A172 (cell line): ENCODE data around the gene LUZP1. TPM values are rescaled to one million over a fixed set of nuclear protein-coding genes. Genes with fewer than 3 reads are reported as not detected.

Experiments used
- DNase-seq: peaks from one replicate; pipeline ENCODE4 v3.0.0-alpha.2; 2015; ENCODE audit warnings: low spot score
- total RNA-seq: library from RNA; depleted of rRNA; stranded (reverse); fragments of >200 nt; shearing (Covaris generic); gene quantifications from 2 replicates; pipeline ENCODE4 v1.2.3, GENCODE V29; 2014

Gene LUZP1
- total RNA-seq, 1 experiment from 2014 or later = 22.1 TPM

GRCh38 chr1:23188936-23189452, 20.3 kb upstream of the LUZP1 start:
- DNase-seq = peak; percentile 93

GRCh38 chr1:23188434-23188884, 19.8 kb upstream of the LUZP1 start:
- DNase-seq = no peak

- no peak for DNase-seq
These were observed 19.0 kb upstream of the LUZP1 start for GRCh38 chr1:23187637-23188036.

GRCh38 chr1:23185381-23185780, 16.7 kb upstream of the LUZP1 start:
- no peak for DNase-seq

- no peak for DNase-seq
These were observed 15.7 kb upstream of the LUZP1 start for GRCh38 chr1:23184212-23184934.

GRCh38 chr1:23179862-23180261, 11.2 kb upstream of the LUZP1 start:
- no peak for DNase-seq

- no peak for DNase-seq
These were observed 10.3 kb upstream of the LUZP1 start for GRCh38 chr1:23178950-23179349.

- DNase-seq = no peak
These were observed 9.8 kb upstream of the LUZP1 start for GRCh38 chr1:23178414-23178813.

- peak; percentile 25 for DNase-seq
These were observed 9.1 kb upstream of the LUZP1 start for GRCh38 chr1:23177438-23178380.

GRCh38 chr1:23177031-23177430, 8.4 kb upstream of the LUZP1 start:
- DNase-seq = no peak

- no peak for DNase-seq
These were observed 5.9 kb upstream of the LUZP1 start for GRCh38 chr1:23174426-23175110.

- DNase-seq = no peak
These were observed 2.6 kb upstream of the LUZP1 start for GRCh38 chr1:23171181-23171755.

- no peak for DNase-seq
These were observed 1.2 kb upstream of the LUZP1 start for GRCh38 chr1:23169727-23170335.

GRCh38 chr1:23169195-23169575, 529 bp upstream of the LUZP1 start:
- DNase-seq = no peak

GRCh38 chr1:23168079-23168444, 594 bp downstream of the LUZP1 start:
- DNase-seq = no peak

- DNase-seq = no peak
These were observed 1.1 kb downstream of the LUZP1 start for GRCh38 chr1:23167353-23168078.

- DNase-seq = no peak
These were observed 1.8 kb downstream of the LUZP1 start for GRCh38 chr1:23166854-23167253.

GRCh38 chr1:23163395-23163794, 5.3 kb downstream of the LUZP1 start:
- no peak for DNase-seq

- no peak for DNase-seq
These were observed 8.4 kb downstream of the LUZP1 start for GRCh38 chr1:23159963-23160877.

- DNase-seq = no peak
These were observed 11.7 kb downstream of the LUZP1 start for GRCh38 chr1:23156940-23157339.
